ENCODE data around the gene KANK4. TPM values are rescaled to one million over a fixed set of nuclear protein-coding genes. Genes with fewer than 3 reads are reported as not detected.

Gene KANK4
- total RNA-seq, 2 experiments from 2014 or later = not detected

DNA sequence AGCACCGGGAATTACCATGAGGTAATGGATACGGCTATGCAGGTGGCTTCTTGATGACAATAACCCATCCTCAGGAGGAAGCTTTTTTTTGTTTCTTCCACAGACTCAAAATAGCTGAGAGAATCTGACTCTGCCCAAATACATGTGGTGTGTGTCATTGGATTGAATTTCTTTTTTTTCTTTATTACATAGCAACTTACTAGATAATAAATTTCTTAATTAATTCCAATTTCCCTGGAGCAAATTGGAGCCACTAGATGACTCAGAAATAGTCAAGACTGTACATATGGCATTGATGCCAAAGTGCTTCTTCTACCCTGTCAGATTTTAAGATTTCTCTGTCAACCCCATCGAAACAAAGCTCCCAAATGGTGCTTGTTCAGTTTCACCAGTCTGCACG, 81.9 kb downstream of the KANK4 start:
- Mint-ChIP-seq H3K27ac (no peak overlapping the region), H3K36me3 (ENCODE audit: low read depth) (no peaks in the 10 kb centered on the region), H3K9me3 (ENCODE audit: insufficient read depth) (no peaks in the 10 kb centered on the region), H3K27me3 (ENCODE audit: low read depth) (no peaks in the 10 kb centered on the region), H3K4me1 (ENCODE audit: low read depth) (no peaks in the 10 kb centered on the region), H3K4me3 (no peak overlapping the region)
- ATAC-seq (no peak), DNase-seq (no peak)
- ChIA-PET POLR2A (no interaction called here), CTCF (interaction anchor here (0.8 kb wide), 1 partner anchor 9 kb away, joined by 3 read pairs; no protein-coding TSS in a partner anchor)

DNA sequence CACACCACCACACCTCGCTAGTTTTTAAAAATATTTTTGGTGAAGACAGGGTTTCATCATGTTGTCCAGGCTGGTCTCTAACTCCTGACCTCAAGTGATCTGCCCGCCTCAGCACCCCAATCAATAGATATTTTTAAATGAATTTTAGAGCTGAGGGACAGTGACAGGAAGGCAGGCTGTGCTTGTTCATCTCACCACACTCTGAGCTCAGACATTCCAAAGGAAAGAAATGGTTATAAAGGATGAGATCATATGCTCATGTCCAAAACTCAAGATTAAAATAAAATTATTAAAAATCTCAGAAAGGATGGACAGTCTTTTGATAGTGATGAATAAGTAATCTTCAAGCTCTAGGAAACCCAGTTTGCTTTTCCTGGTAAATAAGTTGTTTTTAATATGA, 83.7 kb downstream of the KANK4 start:
- Mint-ChIP-seq H3K4me1 (ENCODE audit: low read depth) (no peaks in the 10 kb centered on the region), H3K27me3 (ENCODE audit: low read depth) (no peaks in the 10 kb centered on the region), H3K9me3 (ENCODE audit: insufficient read depth) (no peaks in the 10 kb centered on the region), H3K27ac (no peak overlapping the region), H3K4me3 (no peak overlapping the region), H3K36me3 (ENCODE audit: low read depth) (no peaks in the 10 kb centered on the region)
- ATAC-seq = no peak
- POLR2A ChIA-PET = no interaction called here
- no peak for DNase-seq
- CTCF ChIA-PET = no interaction called here

DNA sequence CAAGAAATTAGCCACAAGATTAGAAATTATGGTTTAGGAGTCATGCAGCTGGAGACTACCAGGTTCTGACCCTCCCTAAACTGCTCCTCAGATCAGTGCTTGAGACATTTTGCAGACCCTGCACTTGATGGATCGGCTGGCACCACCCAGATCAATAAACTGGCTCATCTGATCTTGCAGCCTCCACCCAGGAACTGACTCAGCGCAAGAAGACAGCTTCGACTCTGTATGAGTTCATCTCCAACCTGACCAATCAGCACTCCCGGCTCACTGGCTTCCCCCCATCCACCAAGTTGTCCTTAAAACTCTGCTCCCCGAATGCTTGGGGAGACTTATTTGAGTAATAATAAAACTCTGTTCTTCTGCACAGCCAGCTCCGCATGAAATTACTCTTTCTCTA, 84.5 kb downstream of the KANK4 start:
- H3K9me3 Mint-ChIP-seq (ENCODE audit: insufficient read depth) = no peaks in the 10 kb centered on the region
- no peaks in the 10 kb centered on the region for H3K4me1 Mint-ChIP-seq (ENCODE audit: low read depth)
- ChIA-PET POLR2A (no interaction called here), CTCF (no interaction called here)
- ATAC-seq = no peak
- no peak overlapping the region for H3K4me3 Mint-ChIP-seq
- DNase-seq = no peak
- no peak overlapping the region for H3K27ac Mint-ChIP-seq
- no peaks in the 10 kb centered on the region for H3K36me3 Mint-ChIP-seq (ENCODE audit: low read depth)
- H3K27me3 Mint-ChIP-seq (ENCODE audit: low read depth) = no peaks in the 10 kb centered on the region

DNA sequence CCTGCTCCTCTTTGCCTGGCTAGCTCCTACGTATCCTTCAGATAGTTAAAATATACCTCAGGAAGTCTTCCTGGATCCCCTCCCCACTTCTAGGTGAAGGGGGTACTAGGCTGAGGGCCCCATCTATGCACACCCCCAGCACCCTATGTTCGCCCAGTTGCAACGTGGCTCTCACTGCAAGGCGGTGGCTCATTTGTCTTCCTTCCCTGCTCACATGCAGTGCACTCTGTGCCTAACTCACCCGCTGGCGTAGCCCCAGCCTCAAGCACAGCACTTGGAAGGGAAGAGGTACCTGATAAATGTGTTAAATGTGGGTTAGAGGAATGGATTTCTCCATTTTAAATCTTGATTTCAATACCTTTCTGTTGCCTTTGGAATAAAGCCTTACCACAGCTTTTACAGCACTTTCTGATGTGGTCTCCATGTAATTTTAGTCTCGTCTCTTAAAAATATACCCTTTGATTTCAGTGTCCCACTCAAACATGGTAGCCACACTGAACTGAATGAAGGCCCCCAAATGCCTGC, 85.2 kb downstream of the KANK4 start:
- Mint-ChIP-seq H3K36me3 (ENCODE audit: low read depth) (no peaks in the 10 kb centered on the region), H3K4me3 (no peak overlapping the region), H3K4me1 (ENCODE audit: low read depth) (no peaks in the 10 kb centered on the region), H3K27ac (no peak overlapping the region), H3K9me3 (ENCODE audit: insufficient read depth) (no peaks in the 10 kb centered on the region), H3K27me3 (ENCODE audit: low read depth) (no peaks in the 10 kb centered on the region)
- POLR2A ChIA-PET = no interaction called here
- DNase-seq (no peak), ATAC-seq (no peak)
- CTCF ChIA-PET = no interaction called here

DNA sequence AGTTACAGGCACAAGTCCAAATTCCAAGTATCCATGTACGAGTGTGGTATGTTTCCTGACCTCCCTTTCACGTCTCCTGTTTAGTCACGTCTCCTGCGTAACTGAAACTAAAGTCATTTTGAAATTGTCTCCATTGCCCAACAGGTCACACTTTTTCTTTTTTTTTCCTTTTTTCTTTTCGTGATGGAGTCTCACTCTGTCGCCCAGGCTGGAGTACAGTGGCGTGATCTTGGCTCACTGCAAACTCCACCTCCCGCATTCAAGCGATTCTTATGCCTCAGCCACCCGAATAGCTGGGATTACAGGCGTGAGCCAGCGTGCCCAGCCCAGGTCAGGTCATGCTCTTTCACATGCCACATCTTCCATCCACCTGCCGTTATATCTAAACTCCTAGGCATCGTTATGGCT, 86.4 kb downstream of the KANK4 start:
- CTCF ChIA-PET = no interaction called here
- H3K36me3 Mint-ChIP-seq (ENCODE audit: low read depth) = no peaks in the 10 kb centered on the region
- no peaks in the 10 kb centered on the region for H3K4me1 Mint-ChIP-seq (ENCODE audit: low read depth)
- POLR2A ChIA-PET = no interaction called here
- H3K4me3 Mint-ChIP-seq = no peak overlapping the region
- no peaks in the 10 kb centered on the region for H3K27me3 Mint-ChIP-seq (ENCODE audit: low read depth)
- DNase-seq (no peak), ATAC-seq (no peak)
- H3K27ac Mint-ChIP-seq = no peak overlapping the region
- no peaks in the 10 kb centered on the region for H3K9me3 Mint-ChIP-seq (ENCODE audit: insufficient read depth)

DNA sequence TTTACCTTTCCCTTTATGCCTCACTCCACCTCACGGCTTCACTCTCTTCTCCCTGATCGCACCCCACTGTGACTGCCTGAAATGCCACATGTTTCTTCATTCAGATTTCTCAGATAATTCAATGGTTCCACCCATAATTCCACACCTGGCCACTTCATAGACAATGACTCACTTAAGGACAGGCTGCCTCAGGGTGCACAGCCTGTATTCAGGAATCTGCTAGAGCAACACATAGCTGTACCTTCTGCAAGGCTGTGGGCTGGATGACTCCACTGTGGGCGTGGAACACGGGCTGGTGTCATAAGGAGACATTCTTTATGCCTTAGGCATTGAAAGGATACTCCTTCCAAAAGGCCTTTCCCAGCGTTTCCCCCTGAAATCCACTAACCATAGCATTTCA, 88.5 kb downstream of the KANK4 start:
- Mint-ChIP-seq H3K27me3 (ENCODE audit: low read depth) (no peaks in the 10 kb centered on the region), H3K4me1 (ENCODE audit: low read depth) (no peaks in the 10 kb centered on the region), H3K4me3 (no peak overlapping the region), H3K36me3 (ENCODE audit: low read depth) (no peaks in the 10 kb centered on the region), H3K9me3 (ENCODE audit: insufficient read depth) (no peaks in the 10 kb centered on the region), H3K27ac (no peak overlapping the region)
- no peak for DNase-seq
- no peak for ATAC-seq
- ChIA-PET CTCF (no interaction called here), POLR2A (no interaction called here)

DNA sequence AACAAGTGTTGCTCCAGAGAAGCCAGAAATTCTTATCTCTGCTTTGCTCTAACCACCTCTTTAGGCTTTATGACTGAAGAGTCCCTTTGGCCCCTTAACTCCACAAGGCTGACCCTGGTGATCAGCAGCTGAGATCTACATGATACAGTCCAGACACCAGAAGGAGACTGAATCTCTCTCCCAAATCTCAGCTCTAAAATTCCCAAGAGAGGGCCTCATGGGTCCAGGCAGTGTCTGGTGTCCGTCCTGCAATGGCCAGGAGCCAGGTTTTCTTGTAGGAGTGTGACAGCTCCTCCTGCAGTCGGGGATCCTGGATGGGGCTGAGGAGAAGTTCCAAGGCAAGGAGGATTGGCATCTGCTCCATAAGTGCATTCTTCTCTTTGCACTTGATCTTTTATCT, 89.3 kb downstream of the KANK4 start:
- Mint-ChIP-seq H3K4me1 (ENCODE audit: low read depth) (no peaks in the 10 kb centered on the region), H3K27me3 (ENCODE audit: low read depth) (no peaks in the 10 kb centered on the region)

DNA sequence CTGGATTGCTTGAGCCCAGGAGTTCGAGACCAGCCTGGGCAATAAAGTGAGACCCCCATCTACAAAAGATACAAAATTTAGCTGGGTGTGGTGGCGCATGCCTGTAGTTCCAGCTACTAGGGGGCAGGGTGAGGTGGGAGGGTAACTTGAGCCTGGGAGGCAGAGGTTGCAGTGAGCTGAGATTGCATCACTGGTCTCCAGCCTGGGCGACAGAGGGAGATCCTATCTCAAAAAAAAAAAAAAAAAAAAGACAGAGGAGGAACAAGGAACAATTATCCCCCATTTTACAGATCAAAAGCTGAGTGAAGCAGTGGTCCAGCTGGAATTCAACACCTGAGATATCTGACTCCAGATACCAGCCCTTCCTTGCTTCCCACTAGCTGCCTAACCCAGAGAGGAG, 89.8 kb downstream of the KANK4 start:
- POLR2A ChIA-PET = no interaction called here
- H3K9me3 Mint-ChIP-seq (ENCODE audit: insufficient read depth) = no peaks in the 10 kb centered on the region
- no peaks in the 10 kb centered on the region for H3K27me3 Mint-ChIP-seq (ENCODE audit: low read depth)
- no peak overlapping the region for H3K27ac Mint-ChIP-seq
- H3K4me3 Mint-ChIP-seq = no peak overlapping the region
- no peaks in the 10 kb centered on the region for H3K4me1 Mint-ChIP-seq (ENCODE audit: low read depth)
- ATAC-seq = no peak
- no peak for DNase-seq
- H3K36me3 Mint-ChIP-seq (ENCODE audit: low read depth) = no peaks in the 10 kb centered on the region
- CTCF ChIA-PET = no interaction called here

More for the DNA sequence above, 89.3 kb downstream of the KANK4 start:
- DNase-seq = no peak
- ATAC-seq = no peak
- ChIA-PET CTCF (no interaction called here), POLR2A (no interaction called here)
- no peaks in the 10 kb centered on the region for H3K36me3 Mint-ChIP-seq (ENCODE audit: low read depth)
- no peaks in the 10 kb centered on the region for H3K9me3 Mint-ChIP-seq (ENCODE audit: insufficient read depth)
- H3K27ac Mint-ChIP-seq = no peak overlapping the region
- no peak overlapping the region for H3K4me3 Mint-ChIP-seq

DNA sequence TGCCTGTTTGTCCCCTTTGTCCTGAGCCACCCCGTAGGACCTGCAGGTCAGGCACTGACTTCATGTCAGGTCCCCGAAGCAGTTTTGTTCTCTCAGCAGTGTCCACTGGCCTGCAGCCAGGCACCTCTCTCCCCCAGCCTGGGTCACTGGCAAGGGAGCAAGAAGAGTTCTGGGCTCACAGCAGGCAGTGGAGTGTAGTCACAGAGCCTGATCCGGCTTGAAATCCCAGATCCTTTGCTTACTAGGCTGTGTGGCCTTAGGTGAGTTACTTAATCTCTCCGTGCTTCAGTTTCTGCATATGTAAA, 90.4 kb downstream of the KANK4 start:
- ATAC-seq = no peak
- CTCF ChIA-PET = no interaction called here
- H3K36me3 Mint-ChIP-seq (ENCODE audit: low read depth) = no peaks in the 10 kb centered on the region

DNA sequence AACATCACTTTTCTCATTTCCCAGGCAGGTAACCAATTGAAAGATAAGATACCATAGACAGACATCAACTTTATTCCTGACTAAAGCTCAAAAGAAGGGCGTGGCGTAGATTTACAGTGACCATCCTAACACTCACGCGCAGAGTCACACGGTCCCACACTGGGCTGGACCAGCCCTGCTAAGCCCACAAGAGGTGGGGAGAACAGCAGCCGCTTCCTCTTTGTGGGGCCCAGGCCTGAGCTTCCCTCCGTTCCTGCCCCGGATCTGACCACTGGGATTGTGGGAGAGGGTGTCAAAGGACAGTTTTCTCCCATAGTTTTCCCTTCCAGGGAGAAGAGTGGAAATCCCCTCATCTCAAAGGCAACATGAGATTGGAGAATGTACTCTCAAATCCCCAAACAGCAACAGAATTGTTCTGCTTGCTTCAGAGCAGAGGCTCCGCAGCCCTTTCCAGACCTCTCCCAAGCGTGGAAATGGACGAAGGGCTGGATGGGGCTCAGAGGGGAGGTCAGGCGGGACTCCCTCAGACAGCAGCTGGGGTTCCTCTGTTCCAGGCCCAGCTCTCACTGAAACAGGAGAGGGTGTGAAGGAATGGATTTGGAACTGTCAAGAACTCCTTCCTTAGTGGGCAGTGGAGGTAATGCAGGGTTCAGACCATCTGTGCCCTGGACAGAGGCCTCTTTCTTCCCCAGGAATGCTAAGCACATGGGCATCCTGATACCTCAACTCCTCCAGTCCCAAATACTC, 90.9 kb downstream of the KANK4 start:
- ChIA-PET CTCF (interaction anchor here (0.7 kb wide), 1 partner anchor 9 kb away, joined by 3 read pairs; no protein-coding TSS in a partner anchor), POLR2A (no interaction called here)
- no peaks in the 10 kb centered on the region for H3K9me3 Mint-ChIP-seq (ENCODE audit: insufficient read depth)
- no peaks in the 10 kb centered on the region for H3K4me1 Mint-ChIP-seq (ENCODE audit: low read depth)
- H3K4me3 Mint-ChIP-seq = no peak overlapping the region
- ATAC-seq = no peak
- H3K27me3 Mint-ChIP-seq (ENCODE audit: low read depth) = no peaks in the 10 kb centered on the region
- no peaks in the 10 kb centered on the region for H3K36me3 Mint-ChIP-seq (ENCODE audit: low read depth)
- no peak overlapping the region for H3K27ac Mint-ChIP-seq
- no peak for DNase-seq

More for the DNA sequence above, 90.4 kb downstream of the KANK4 start:
- Mint-ChIP-seq H3K27me3 (ENCODE audit: low read depth) (no peaks in the 10 kb centered on the region), H3K27ac (no peak overlapping the region), H3K9me3 (ENCODE audit: insufficient read depth) (no peaks in the 10 kb centered on the region), H3K4me1 (ENCODE audit: low read depth) (no peaks in the 10 kb centered on the region), H3K4me3 (no peak overlapping the region)
- no peak for DNase-seq
- POLR2A ChIA-PET = no interaction called here

DNA sequence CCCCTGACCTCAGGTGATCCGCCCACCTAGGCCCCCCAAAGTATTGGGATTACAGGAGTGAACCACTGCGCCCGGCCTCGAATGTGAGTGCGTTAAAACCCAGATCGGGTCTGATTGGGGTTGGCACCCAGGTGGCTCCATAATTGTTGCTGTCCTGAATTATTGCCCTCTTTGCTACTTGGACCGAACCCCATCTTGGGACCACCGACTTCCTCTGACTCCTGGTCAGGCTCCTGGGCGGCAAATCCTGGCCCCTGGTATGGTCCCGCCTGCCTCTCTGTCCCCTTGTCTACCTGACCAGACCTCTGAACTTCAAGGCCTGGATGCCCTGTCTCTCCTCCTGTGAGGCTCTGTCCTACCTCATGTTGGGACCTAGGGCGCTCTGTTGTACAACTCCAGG, 91.7 kb downstream of the KANK4 start:
- Mint-ChIP-seq H3K4me3 (no peak overlapping the region), H3K27me3 (ENCODE audit: low read depth) (no peaks in the 10 kb centered on the region), H3K4me1 (ENCODE audit: low read depth) (no peaks in the 10 kb centered on the region), H3K36me3 (ENCODE audit: low read depth) (no peaks in the 10 kb centered on the region), H3K27ac (no peak overlapping the region), H3K9me3 (ENCODE audit: insufficient read depth) (no peaks in the 10 kb centered on the region)
- ATAC-seq (no peak), DNase-seq (no peak)
- POLR2A ChIA-PET = no interaction called here
- CTCF ChIA-PET = interaction anchor here (0.7 kb wide), 1 partner anchor 10 kb away, joined by 3 read pairs; no protein-coding TSS in a partner anchor

DNA sequence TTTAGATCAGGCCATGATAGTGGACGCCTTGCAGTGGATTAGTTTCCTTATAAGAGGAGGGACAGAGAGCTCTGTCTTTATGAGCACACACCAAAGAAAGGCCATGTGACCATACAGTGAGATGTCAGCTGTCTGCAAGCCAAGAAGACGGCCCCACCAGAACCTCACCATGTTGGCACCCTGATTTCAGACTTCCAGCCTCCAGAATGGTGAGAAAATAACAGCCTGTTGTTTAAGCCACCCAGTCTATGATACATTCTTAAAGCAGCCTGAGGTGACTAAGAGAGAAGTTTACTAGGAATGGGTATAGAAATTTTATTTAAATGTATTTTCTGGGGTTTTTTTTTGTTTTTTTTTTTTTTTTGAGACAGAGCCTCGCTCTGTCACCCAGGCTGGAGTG, 95.1 kb downstream of the KANK4 start:
- no peak for ATAC-seq
- Mint-ChIP-seq H3K9me3 (ENCODE audit: insufficient read depth) (no peaks in the 10 kb centered on the region), H3K27ac (no peak overlapping the region), H3K27me3 (ENCODE audit: low read depth) (no peaks in the 10 kb centered on the region), H3K36me3 (ENCODE audit: low read depth) (no peaks in the 10 kb centered on the region), H3K4me1 (ENCODE audit: low read depth) (no peaks in the 10 kb centered on the region), H3K4me3 (no peak overlapping the region)
- ChIA-PET POLR2A (no interaction called here), CTCF (no interaction called here)
- DNase-seq = no peak

DNA sequence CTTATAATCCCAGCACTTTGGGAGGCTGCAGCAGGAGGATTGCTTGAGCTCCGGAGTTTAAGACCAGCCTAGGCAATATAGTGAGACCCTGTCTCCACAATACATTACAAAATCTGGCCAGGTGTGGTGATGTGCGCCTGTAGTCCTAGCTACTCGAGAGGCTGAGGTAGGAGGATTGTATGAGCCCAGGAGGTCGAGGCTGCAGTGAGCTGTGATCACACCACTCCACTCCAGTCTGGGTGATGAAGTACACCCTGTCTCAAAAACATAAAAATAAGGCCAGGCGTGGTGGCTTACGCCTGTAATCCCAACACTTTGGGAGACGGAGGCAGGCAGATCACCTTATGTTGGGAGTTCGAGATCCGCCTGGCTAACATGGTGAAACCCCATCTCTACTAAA, 96.9 kb downstream of the KANK4 start:
- ChIA-PET POLR2A (no interaction called here), CTCF (no interaction called here)
- Mint-ChIP-seq H3K9me3 (ENCODE audit: insufficient read depth) (no peaks in the 10 kb centered on the region), H3K27ac (no peak overlapping the region), H3K36me3 (ENCODE audit: low read depth) (no peaks in the 10 kb centered on the region), H3K4me1 (ENCODE audit: low read depth) (no peaks in the 10 kb centered on the region), H3K27me3 (ENCODE audit: low read depth) (no peaks in the 10 kb centered on the region), H3K4me3 (no peak overlapping the region)
- no peak for DNase-seq
- no peak for ATAC-seq
